T-cell (primary cell): ENCODE results near the gene GRM5. TPM values are rescaled to one million over a fixed set of nuclear protein-coding genes. Genes with fewer than 3 reads are reported as not detected.

Source experiments
- ATAC-seq, 4 experiments: fragments of 200-7000 bp in 3 of 4; fragments of 150-1000 bp in 1 of 4; cut with Tn5 transposase; replicated peaks in 1 of 4; 1 replicate in 3 of 4; 2 replicates in 1 of 4; pipeline ENCODE4 v1.10.0; 2021; ENCODE audit warnings: moderate library complexity in 3 of 4, mild to moderate bottlenecking in 2 of 4, moderate number of reproducible peaks in 1 of 4
- CTCF ChIA-PET, 2 donors: fragments of 300-600 bp; sonication (Branson Sonifier 250); formaldehyde crosslinking; loops; one replicate each; lab custom pipeline; 2022; ENCODE audit warnings: antibody characterized with exemption in 2 of 2; lab: Charles Lee
- POLR2A ChIA-PET, 2 donors: fragments of 300-600 bp; sonication (Branson Sonifier 250); formaldehyde crosslinking; loops; one replicate each; lab custom pipeline; 2022; ENCODE audit warnings: antibody characterized with exemption in 2 of 2; lab: Charles Lee
- DNase-seq, 35 experiments: peaks; one replicate each; pipeline versions ENCODE4 v3.0.0 to v3.0.0-alpha.2; 2013 to 2023
- H3K27ac ChIP-seq: one replicate; pipeline ENCODE4 v1.5.1; 2013; ENCODE audit warnings: low read length
- H3K27me3 ChIP-seq, 2 experiments: replicated peaks in 1 of 2; 1 replicate in 1 of 2; 2 replicates in 1 of 2; pipeline versions ENCODE4 v1.6.1 to v1.7.0; 2013; ENCODE audit warnings: low read length in 1 of 2, mixed read lengths in 1 of 2; ENCODE audit not compliant: control insufficient read depth in 2 of 2, insufficient read depth in 2 of 2; ENCODE audit errors: extremely low read depth in 1 of 2
- H3K36me3 ChIP-seq, 2 donors: 1 replicate in 1 of 2; 2 replicates in 1 of 2; pipeline versions ENCODE4 v1.6.1 to v1.7.0; 2013; ENCODE audit warnings: low read length in 1 of 2; ENCODE audit not compliant: control insufficient read depth in 2 of 2, insufficient read depth in 1 of 2; ENCODE audit errors: extremely low read depth in 1 of 2
- H3K4me1 ChIP-seq, 2 experiments: 1 replicate in 1 of 2; 2 replicates in 1 of 2; pipeline versions ENCODE4 v1.6.1 to v1.7.0; 2013; ENCODE audit warnings: low read length in 2 of 2, mixed read lengths in 1 of 2; ENCODE audit not compliant: insufficient read depth in 2 of 2, control insufficient read depth in 1 of 2; ENCODE audit errors: extremely low read depth in 1 of 2
- H3K4me3 ChIP-seq, 2 donors: 1 replicate in 1 of 2; 2 replicates in 1 of 2; pipeline versions ENCODE4 v1.5.1 to v1.7.0; 2013; ENCODE audit warnings: mild to moderate bottlenecking in 2 of 2, low read length in 1 of 2, moderate library complexity in 1 of 2; ENCODE audit not compliant: control insufficient read depth in 1 of 2; ENCODE audit errors: extremely low read depth in 1 of 2
- H3K9me3 ChIP-seq: 2 replicates; pipeline ENCODE4 v1.7.0; 2013
- H3K27ac Mint-ChIP-seq, 2 donors: one replicate each; pipeline ENCODE4 v1.8.0; 2020 to 2021; ENCODE audit warnings: mild to moderate bottlenecking in 2 of 2, mixed read lengths in 2 of 2
- H3K27me3 Mint-ChIP-seq, 2 donors: one replicate each; pipeline ENCODE4 v1.8.0; 2021 to 2022; ENCODE audit warnings: mixed read lengths in 2 of 2
- H3K36me3 Mint-ChIP-seq: one replicate; pipeline ENCODE4 v1.8.0; 2021; ENCODE audit warnings: mixed read lengths
- H3K4me1 Mint-ChIP-seq, 3 donors: one replicate each; pipeline ENCODE4 v1.8.0; 2020 to 2022; ENCODE audit warnings: mixed read lengths in 3 of 3, mild to moderate bottlenecking in 1 of 3
- H3K4me3 Mint-ChIP-seq, 3 donors: one replicate each; pipeline ENCODE4 v1.8.0; 2020 to 2022; ENCODE audit warnings: mild to moderate bottlenecking in 3 of 3, mixed read lengths in 3 of 3, moderate library complexity in 3 of 3
- H3K9me3 Mint-ChIP-seq, 3 donors: one replicate each; pipeline ENCODE4 v1.8.0; 2020 to 2022; ENCODE audit warnings: mixed read lengths in 3 of 3
- WGBS: methylation state at CpG from one replicate; pipeline ENCODE4 v1.1.5; 2013; ENCODE audit warnings: missing lambda C conversion rate; ENCODE audit not compliant: insufficient coverage; 5-methylcytosine and 5-hydroxymethylcytosine counted together
- total RNA-seq, 35 experiments: library from RNA in 6 of 35; stranded (reverse) in 6 of 35; fragments of 120-200 nt in 1 of 35; gene quantifications; one replicate each; pipeline versions ENCODE4 v1.2.1 to v1.2.4 and lab custom pipeline; 2013 to 2026

GRM5 gene
- total RNA-seq, 5 donors from 2014 or later (not counting 1 experiment from before 2014, with no cell fraction given) = not detected

DNA sequence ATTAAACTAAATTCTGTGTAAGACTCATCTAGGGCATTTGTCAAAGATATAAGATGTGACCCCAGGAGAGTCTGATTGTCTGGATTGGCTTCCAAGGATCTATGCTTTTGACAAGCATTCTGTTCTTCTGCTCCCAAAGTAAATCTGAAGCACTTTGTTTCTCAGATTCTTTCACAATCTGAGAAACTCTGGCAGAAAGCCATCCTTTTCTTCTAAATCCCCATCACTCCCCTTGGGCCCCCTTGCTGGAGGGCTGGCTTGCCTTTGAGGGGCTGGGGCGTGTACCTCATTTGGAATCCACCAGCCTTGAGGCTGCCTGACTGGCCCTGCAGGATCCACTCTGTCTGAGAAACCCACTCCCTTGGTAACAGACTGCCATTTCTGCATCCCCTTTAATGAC lies 554.8 kb downstream of the GRM5 start:
- ChIA-PET POLR2A (no interaction called here), CTCF (no interaction called here)
- Histone ChIP-seq H3K4me1 (peaks cover 0 to 13% of the 10 kb centered on the region in 2 experiments), H3K4me3 (no peak overlapping the region), H3K27me3 (peaks cover 16 to 23% of the 10 kb centered on the region in 2 experiments), H3K27ac (no peak overlapping the region), H3K36me3 (no peaks in the 10 kb centered on the region), H3K9me3 (no peaks in the 10 kb centered on the region)
- DNase-seq (no peak), ATAC-seq (no peak)
- H3K27me3 Mint-ChIP-seq = peaks cover 47 to 68% of the 10 kb centered on the region in 2 donors
- peak overlapping the region in 1 of 2 donors; percentile 4 for H3K27ac Mint-ChIP-seq
- no peaks in the 10 kb centered on the region for H3K9me3 Mint-ChIP-seq
- WGBS = 78% methylated on average over 1 of the region's 1 CpG
- H3K4me1 Mint-ChIP-seq = peaks cover 9 to 19% (median 12%) of the 10 kb centered on the region in 3 donors
- H3K4me3 Mint-ChIP-seq = no peak overlapping the region
- H3K36me3 Mint-ChIP-seq = no peaks in the 10 kb centered on the region

DNA sequence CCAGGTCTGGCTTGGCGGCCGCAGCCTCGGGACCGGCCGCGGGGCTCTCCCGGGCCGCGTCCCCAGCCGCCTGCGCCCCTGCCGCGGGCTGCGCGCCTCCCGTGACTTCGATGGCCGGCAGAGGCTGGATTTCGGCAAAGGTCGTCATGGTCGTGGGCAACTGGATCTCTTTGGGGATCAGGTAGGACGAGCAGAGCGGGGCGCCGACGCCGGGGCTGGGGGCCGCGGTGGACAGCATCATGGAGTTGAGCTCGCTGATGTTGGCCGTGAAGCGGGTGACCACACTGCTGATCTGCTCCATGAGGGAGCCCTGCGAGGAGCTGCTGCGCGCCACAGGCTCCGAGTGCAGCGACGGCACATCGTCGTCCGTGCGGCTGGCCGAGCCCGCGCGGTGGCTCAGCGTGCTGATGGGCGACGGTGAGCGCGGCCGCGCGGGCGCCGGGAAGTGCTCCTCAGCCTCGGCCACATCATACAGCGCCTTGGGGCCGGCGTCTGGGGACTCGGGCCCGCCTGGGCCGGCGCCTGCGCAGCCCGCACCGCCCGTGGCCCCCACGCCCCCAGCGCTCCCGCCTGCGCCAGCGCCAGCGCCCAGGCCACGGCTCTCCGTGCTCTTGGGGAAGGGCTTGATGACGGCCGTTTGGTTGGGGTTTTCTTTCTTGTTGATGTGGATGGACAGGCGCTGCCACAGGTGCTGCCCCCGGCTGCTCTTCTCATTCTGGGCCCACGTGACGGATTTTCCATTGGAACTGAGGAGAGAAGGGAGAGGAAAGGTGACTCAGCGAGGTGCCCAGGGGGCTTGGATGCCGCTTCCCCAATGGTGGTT lies 556.8 kb downstream of the GRM5 start:
- no peaks in the 10 kb centered on the region for H3K36me3 ChIP-seq
- Mint-ChIP-seq H3K4me1 (peaks cover 9 to 19% (median 12%) of the 10 kb centered on the region in 3 donors), H3K36me3 (no peaks in the 10 kb centered on the region), H3K4me3 (peak overlapping the region; percentile 66 to 82 (median 72)), H3K27me3 (peaks cover 38 to 62% of the 10 kb centered on the region in 2 donors), H3K9me3 (no peaks in the 10 kb centered on the region), H3K27ac (no peak overlapping the region)
- H3K27me3 ChIP-seq = peaks cover 21 to 23% of the 10 kb centered on the region in 2 experiments
- no peaks in the 10 kb centered on the region for H3K9me3 ChIP-seq
- DNase-seq = peak in 3 of 35 experiments; percentile 1 to 17 (median 4)
- POLR2A ChIA-PET = no interaction called here
- WGBS = 3% methylated on average over 71 of the region's 84 CpGs
- peaks cover 0 to 13% of the 10 kb centered on the region in 2 experiments for H3K4me1 ChIP-seq
- peak overlapping the region; percentile 24 to 44 for H3K4me3 ChIP-seq
- CTCF ChIA-PET = no interaction called here
- H3K27ac ChIP-seq = no peak overlapping the region
- peak; percentile 43 to 71 (median 58) for ATAC-seq

DNA sequence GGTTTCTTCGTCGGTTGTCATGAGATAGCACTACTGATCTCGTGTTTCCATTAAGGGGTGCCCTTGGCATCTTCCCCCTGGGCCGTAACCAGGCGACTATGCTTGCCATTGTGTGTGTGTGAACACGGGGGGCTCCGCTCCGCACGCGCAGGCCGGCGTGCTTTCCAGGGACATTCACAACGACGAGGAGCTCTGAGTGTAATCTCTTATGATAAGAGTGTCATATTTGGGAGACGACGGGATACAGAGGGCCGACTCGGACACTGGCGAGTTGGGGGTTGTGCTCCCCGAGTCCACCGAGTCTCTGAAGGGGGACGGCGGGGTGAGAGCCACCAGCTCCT lies 557.4 kb downstream of the GRM5 start:
- Mint-ChIP-seq H3K4me1 (peaks cover 9 to 19% (median 12%) of the 10 kb centered on the region in 3 donors), H3K36me3 (no peaks in the 10 kb centered on the region), H3K9me3 (no peaks in the 10 kb centered on the region), H3K27me3 (peaks cover 38 to 56% of the 10 kb centered on the region in 2 donors), H3K4me3 (peak overlapping the region; percentile 65 to 82 (median 66)), H3K27ac (no peak overlapping the region)
- peaks cover 0 to 13% of the 10 kb centered on the region in 2 experiments for H3K4me1 ChIP-seq
- H3K36me3 ChIP-seq = no peaks in the 10 kb centered on the region
- no peak overlapping the region for H3K27ac ChIP-seq
- H3K4me3 ChIP-seq = peak overlapping the region; percentile 24 to 44
- DNase-seq = no peak
- WGBS = 20% methylated on average over 23 of the region's 23 CpGs
- peaks cover 21 to 23% of the 10 kb centered on the region in 2 experiments for H3K27me3 ChIP-seq
- ATAC-seq = no peak
- no peaks in the 10 kb centered on the region for H3K9me3 ChIP-seq
- ChIA-PET CTCF (no interaction called here), POLR2A (no interaction called here)

DNA sequence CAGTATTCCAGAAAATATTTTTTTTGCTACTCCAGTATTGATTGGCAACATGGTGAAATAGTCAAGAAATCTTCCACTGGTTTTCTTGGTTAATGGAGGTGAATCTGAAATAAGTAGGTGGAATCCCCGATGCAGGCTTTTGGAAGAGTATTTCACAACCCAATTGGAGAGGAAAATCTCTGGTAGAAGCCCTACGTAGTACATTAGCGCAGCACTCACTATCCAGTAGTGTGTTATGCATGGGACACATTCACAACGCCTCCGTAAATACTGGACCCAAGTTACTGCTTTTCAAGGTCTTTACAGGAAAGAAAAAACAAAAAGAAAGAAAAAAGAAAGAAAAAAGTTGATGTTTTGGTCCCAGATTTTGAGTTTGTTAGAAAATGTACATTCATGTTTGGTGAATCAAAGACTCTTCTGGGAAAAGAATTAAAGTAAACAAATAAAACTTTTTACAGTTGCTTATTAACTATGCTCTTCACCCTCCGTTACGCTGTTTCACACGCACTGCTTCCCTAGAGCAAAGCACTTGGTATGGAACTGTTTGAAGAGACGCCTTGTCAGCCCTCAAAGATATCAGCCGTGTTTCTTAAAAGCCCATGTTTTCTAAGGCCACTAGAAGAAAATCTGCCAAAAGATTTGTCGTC lies 557.9 kb downstream of the GRM5 start:
- Mint-ChIP-seq H3K27me3 (peaks cover 35 to 53% of the 10 kb centered on the region in 2 donors), H3K36me3 (no peaks in the 10 kb centered on the region), H3K9me3 (no peaks in the 10 kb centered on the region), H3K4me1 (peaks cover 9 to 19% (median 12%) of the 10 kb centered on the region in 3 donors), H3K27ac (no peak overlapping the region), H3K4me3 (peak overlapping the region; percentile 65 to 82 (median 66))
- 65% methylated on average over 8 of the region's 11 CpGs for WGBS
- Histone ChIP-seq H3K4me3 (peak overlapping the region in 1 of 2 donors; percentile 44), H3K27me3 (peaks cover 21 to 23% of the 10 kb centered on the region in 2 experiments), H3K36me3 (no peaks in the 10 kb centered on the region), H3K9me3 (no peaks in the 10 kb centered on the region), H3K4me1 (peaks cover 0 to 13% of the 10 kb centered on the region in 2 experiments), H3K27ac (no peak overlapping the region)
- ChIA-PET CTCF (interaction anchor here in 1 of 2 donors (0.5 kb wide), 1 partner anchor 38 kb away, joined by 3 read pairs; no protein-coding TSS in a partner anchor), POLR2A (no interaction called here)
- no peak for DNase-seq
- no peak for ATAC-seq

DNA sequence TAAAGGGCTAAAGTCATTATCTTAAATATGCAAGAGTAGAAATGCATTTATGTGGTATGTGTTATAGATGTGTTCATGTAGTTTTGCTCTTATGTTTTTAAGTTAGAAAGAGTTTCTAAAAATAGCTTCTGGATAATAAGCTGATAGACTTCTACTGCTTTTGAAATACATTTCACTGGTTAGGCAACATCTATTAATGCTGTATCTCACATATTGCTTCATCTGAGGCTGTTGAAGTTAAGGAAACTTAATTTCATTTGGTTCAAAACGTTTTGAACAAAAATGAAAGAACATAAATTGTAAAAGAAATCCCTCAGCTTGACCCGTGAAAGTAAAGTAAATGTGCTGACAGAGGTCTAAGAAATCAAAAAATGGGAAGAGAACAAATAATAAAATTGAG lies 564.2 kb downstream of the GRM5 start:
- H3K27ac ChIP-seq = no peak overlapping the region
- H3K36me3 ChIP-seq = no peaks in the 10 kb centered on the region
- ChIA-PET POLR2A (no interaction called here), CTCF (interaction anchor here in 1 of 2 donors (0.8 kb wide), 1 partner anchor 20 kb away, joined by 3 read pairs; no protein-coding TSS in a partner anchor)
- no CpG with 5 or more reads among the region's 2 CpGs for WGBS
- H3K9me3 ChIP-seq = no peaks in the 10 kb centered on the region
- peaks cover 0 to 4% of the 10 kb centered on the region in 2 experiments for H3K27me3 ChIP-seq
- H3K4me1 ChIP-seq = no peaks in the 10 kb centered on the region
- no peaks in the 10 kb centered on the region for H3K4me1 Mint-ChIP-seq
- H3K36me3 Mint-ChIP-seq = no peaks in the 10 kb centered on the region
- no peak overlapping the region for H3K27ac Mint-ChIP-seq
- no peak overlapping the region for H3K4me3 ChIP-seq
- H3K27me3 Mint-ChIP-seq = peaks cover 8 to 10% of the 10 kb centered on the region in 2 donors
- DNase-seq (no peak), ATAC-seq (no peak)
- H3K4me3 Mint-ChIP-seq = no peak overlapping the region
- H3K9me3 Mint-ChIP-seq = no peaks in the 10 kb centered on the region

DNA sequence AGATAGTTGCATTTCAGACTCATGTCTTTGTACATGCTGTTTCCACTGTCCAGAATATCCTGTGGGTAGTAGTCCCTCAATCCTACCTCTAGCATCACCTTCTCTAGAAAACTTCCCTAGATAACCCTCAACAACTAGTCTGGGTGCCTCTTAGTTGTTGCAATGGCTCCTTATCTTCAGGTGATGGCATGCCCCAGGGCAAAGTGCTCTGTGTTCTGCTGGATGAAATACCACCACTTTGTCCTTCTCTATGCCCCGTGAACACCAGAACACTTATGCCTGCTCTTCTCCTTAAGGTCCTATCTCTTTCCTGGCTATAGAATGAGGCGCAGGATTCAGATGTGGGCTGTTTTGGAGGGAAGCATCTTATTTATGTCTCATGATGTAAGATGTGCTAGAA lies 569.9 kb downstream of the GRM5 start:
- CTCF ChIA-PET = interaction anchor here in 1 of 2 donors (0.5 kb wide), 1 partner anchor 237 kb away, joined by 3 read pairs; no protein-coding TSS in a partner anchor
- Mint-ChIP-seq H3K27me3 (peaks cover 1 to 2% of the 10 kb centered on the region in 2 donors), H3K4me3 (no peak overlapping the region), H3K36me3 (no peaks in the 10 kb centered on the region), H3K27ac (no peak overlapping the region), H3K4me1 (no peaks in the 10 kb centered on the region), H3K9me3 (no peaks in the 10 kb centered on the region)
- Histone ChIP-seq H3K4me3 (no peak overlapping the region), H3K4me1 (no peaks in the 10 kb centered on the region), H3K9me3 (no peaks in the 10 kb centered on the region), H3K36me3 (no peaks in the 10 kb centered on the region), H3K27me3 (no peaks in the 10 kb centered on the region), H3K27ac (no peak overlapping the region)
- DNase-seq = no peak
- POLR2A ChIA-PET = no interaction called here
- whole genome bisulfite sequencing = 67% methylated on average over 1 of the region's 2 CpGs
- ATAC-seq = no peak
